ENCODE data around the gene RPTOR. TPM values are rescaled to one million over a fixed set of nuclear protein-coding genes. Genes with fewer than 3 reads are reported as not detected.

RPTOR gene
- total and polyA plus RNA-seq, 4 donors: 12.4 to 46.1 (median 29.7) TPM

DNA sequence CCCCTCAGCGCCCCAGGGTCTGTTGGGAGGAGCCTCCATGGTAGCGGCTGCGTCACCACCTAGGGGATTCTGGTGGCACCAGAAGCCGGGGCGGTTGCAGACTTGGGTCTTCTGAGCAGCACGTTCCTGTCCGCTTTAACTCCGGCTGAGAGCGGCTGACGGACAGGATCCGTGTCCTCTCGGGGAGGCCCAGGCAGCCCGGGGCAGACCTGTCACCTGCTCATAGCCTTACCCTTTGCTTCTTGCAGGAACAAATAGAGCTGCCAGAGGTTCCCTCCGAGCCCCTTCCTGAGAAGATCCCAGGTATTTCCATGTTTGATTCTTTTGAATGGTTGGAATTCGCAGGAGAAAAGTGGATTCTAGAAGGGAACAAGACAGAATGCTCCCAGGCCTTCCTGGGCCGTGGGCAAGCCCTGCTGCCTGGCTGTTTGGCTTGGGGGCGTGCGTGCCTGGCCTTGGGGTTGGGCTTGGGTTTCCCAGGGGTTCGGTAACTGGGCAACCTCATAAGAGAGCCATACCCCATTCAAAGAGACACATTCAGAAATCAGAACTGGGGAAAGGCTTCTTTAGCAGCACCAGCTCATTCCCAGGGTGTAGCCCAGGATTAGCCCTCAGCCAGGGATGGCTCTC lies 453.6 kb downstream of the RPTOR start:
- peaks cover 0 to 9% (median 7%) of the 10 kb centered on the region in 5 donors for H3K4me1 ChIP-seq (ENCODE audit: control insufficient read depth in 5 of 5, insufficient read depth in 5 of 5, low read length in 5 of 5)
- peaks cover 5 to 51% (median 15%) of the 10 kb centered on the region in 4 donors for H3K36me3 ChIP-seq (ENCODE audit: control insufficient read depth in 4 of 4, insufficient read depth in 4 of 4, low read length in 4 of 4)
- WGBS, 2 donors: 95% methylated on average over 19 of the region's 19 CpGs

GRCh38 chr17:80998748-80999535 lies 454.3 kb downstream of the RPTOR start:
- ATAC-seq (ENCODE audit: insufficient read depth, low FRiP score) (no peak), DNase-seq (no peak)
- no peak for TF ChIP-seq CTCF (IDR thresholded peaks at IDR 0.05; ENCODE audit: control extremely low read depth, extremely low read depth)
- H3K27me3 ChIP-seq (ENCODE audit: control insufficient read depth in 3 of 3, insufficient read depth in 3 of 3, low read length in 2 of 3): peaks cover 0 to 6% (median 6%) of the 10 kb centered on the region in 3 donors
- H3K9me3 ChIP-seq (ENCODE audit: control insufficient read depth in 4 of 4, insufficient read depth in 3 of 4, low read length in 3 of 4): no peaks in the 10 kb centered on the region
- no peak overlapping the region for H3K4me3 ChIP-seq
- WGBS, 2 donors: 91 to 92% methylated on average over 38 to 39 of the region's 39 CpGs
- peaks cover 0 to 7% (median 6%) of the 10 kb centered on the region in 5 donors for H3K4me1 ChIP-seq (ENCODE audit: control insufficient read depth in 5 of 5, insufficient read depth in 5 of 5, low read length in 5 of 5)
- no peak overlapping the region for H3K27ac ChIP-seq (ENCODE audit: low read depth in 1 of 2, low read length in 1 of 2)
- no peak overlapping the region for H3K9ac ChIP-seq (ENCODE audit: insufficient read depth in 1 of 2, low read length in 2 of 2)
- peaks cover 5 to 51% (median 15%) of the 10 kb centered on the region in 4 donors for H3K36me3 ChIP-seq (ENCODE audit: control insufficient read depth in 4 of 4, insufficient read depth in 4 of 4, low read length in 4 of 4)

More for the DNA sequence above, 453.6 kb downstream of the RPTOR start:
- Histone ChIP-seq H3K9me3 (ENCODE audit: control insufficient read depth in 4 of 4, insufficient read depth in 3 of 4, low read length in 3 of 4) (no peaks in the 10 kb centered on the region), H3K4me3 (no peak overlapping the region), H3K27me3 (ENCODE audit: control insufficient read depth in 3 of 3, insufficient read depth in 3 of 3, low read length in 2 of 3) (peaks cover 0 to under 1% (median 0%) of the 10 kb centered on the region in 3 donors), H3K27ac (ENCODE audit: low read depth in 1 of 2, low read length in 1 of 2) (no peak overlapping the region), H3K9ac (ENCODE audit: insufficient read depth in 1 of 2, low read length in 2 of 2) (no peak overlapping the region)
- ATAC-seq (ENCODE audit: insufficient read depth, low FRiP score) (no peak), DNase-seq (no peak)
- TF ChIP-seq CTCF (IDR thresholded peaks at IDR 0.05; ENCODE audit: control extremely low read depth, extremely low read depth): no peak

DNA sequence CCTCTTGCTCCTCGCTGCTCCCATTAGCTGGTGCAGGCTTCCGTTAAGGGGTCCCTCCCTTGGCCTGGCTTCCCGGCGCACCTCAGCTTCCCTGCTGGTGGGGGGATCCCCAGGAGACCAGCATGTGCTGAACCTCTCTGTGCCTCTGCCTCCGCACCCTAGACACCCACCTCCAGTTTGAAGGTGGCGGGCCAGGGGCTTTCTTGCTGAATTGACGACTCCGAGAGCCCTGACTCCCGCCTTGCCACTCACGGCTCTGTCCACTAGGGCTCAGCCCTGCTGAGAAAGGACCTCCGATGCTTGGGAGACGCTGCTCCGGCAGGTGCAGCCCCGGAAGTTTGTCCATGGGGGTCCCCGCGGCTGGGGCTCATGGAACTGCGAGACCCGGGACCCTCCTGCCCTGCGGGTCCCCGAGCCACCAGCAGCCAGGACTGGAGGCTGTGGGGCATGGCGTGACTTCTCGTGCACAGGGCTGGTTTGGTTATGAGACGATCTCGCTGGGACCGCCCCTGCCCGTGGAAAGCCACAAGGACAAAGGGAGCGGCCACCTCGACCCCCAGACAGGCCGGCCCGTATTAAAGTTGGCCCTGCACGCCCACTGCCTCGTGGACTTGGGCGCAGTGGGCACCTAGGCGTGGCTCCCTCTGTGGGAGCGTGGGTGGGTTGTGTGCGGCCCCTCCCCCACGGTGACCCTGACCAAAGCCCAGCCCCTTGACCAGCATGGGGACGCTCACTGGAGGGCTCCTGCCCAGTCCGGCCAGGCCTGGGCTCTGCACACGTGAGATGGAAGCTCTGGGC lies 455.1 kb downstream of the RPTOR start:
- WGBS, 2 donors: 96% methylated on average over 40 of the region's 40 CpGs
- H3K9ac ChIP-seq (ENCODE audit: insufficient read depth in 1 of 2, low read length in 2 of 2): no peak overlapping the region
- peaks cover 5 to 51% (median 15%) of the 10 kb centered on the region in 4 donors for H3K36me3 ChIP-seq (ENCODE audit: control insufficient read depth in 4 of 4, insufficient read depth in 4 of 4, low read length in 4 of 4)

More for the DNA sequence above, 455.1 kb downstream of the RPTOR start:
- Histone ChIP-seq H3K4me1 (ENCODE audit: control insufficient read depth in 5 of 5, insufficient read depth in 5 of 5, low read length in 5 of 5) (peaks cover 0 to 10% (median 6%) of the 10 kb centered on the region in 5 donors), H3K27ac (ENCODE audit: low read depth in 1 of 2, low read length in 1 of 2) (no peak overlapping the region), H3K4me3 (no peak overlapping the region), H3K27me3 (ENCODE audit: control insufficient read depth in 3 of 3, insufficient read depth in 3 of 3, low read length in 2 of 3) (peaks cover 0 to 11% (median 10%) of the 10 kb centered on the region in 3 donors), H3K9me3 (ENCODE audit: control insufficient read depth in 4 of 4, insufficient read depth in 3 of 4, low read length in 3 of 4) (no peaks in the 10 kb centered on the region)
- DNase-seq (no peak), ATAC-seq (ENCODE audit: insufficient read depth, low FRiP score) (no peak)
- TF ChIP-seq CTCF (IDR thresholded peaks at IDR 0.05; ENCODE audit: control extremely low read depth, extremely low read depth): no peak

Data from lung (tissue), 12 donors.